KMS-11 (cell line): ENCODE measurements around the gene RSPO1.

Experiments used
- H2AFZ ChIP-seq: fragments of 200-600 bp; sonication (generic); 2 replicates; pipeline ENCODE4 v1.6.1; 2016; ENCODE audit warnings: antibody characterized with exemption, mixed run types, low read depth
- H3K27ac ChIP-seq: fragments of 200-600 bp; sonication (generic); 2 replicates; pipeline ENCODE4 v1.6.1; 2016; ENCODE audit warnings: mild to moderate bottlenecking, mixed run types
- H3K27me3 ChIP-seq: fragments of 200-600 bp; sonication (generic); 2 replicates; pipeline ENCODE4 v1.6.1; 2017; ENCODE audit warnings: mild to moderate bottlenecking, low read depth, mixed run types, moderate library complexity; ENCODE audit not compliant: insufficient read depth
- H3K36me3 ChIP-seq: fragments of 200-600 bp; sonication (generic); 2 replicates; pipeline ENCODE4 v1.6.1; 2017; ENCODE audit warnings: mild to moderate bottlenecking, mixed run types; ENCODE audit not compliant: insufficient read depth
- H3K4me1 ChIP-seq: fragments of 200-600 bp; sonication (generic); 2 replicates; pipeline ENCODE4 v1.6.1; 2016; ENCODE audit warnings: mild to moderate bottlenecking, low read depth, mixed run types; ENCODE audit not compliant: poor library complexity, severe bottlenecking
- H3K4me2 ChIP-seq: fragments of 200-600 bp; sonication (generic); 2 replicates; pipeline ENCODE4 v1.7.0; 2016; ENCODE audit warnings: mild to moderate bottlenecking, mixed run types
- H3K4me3 ChIP-seq: fragments of 200-600 bp; sonication (generic); IDR thresholded peaks from 2 replicates; pipeline ENCODE4 v1.6.1; 2017; ENCODE audit warnings: low read depth, low read length, mixed read lengths; ENCODE audit not compliant: insufficient read depth
- H3K79me2 ChIP-seq: fragments of 200-600 bp; sonication (generic); 2 replicates; pipeline ENCODE4 v1.6.1; 2016; ENCODE audit warnings: low read depth, mixed run types; ENCODE audit not compliant: insufficient read depth
- H3K9ac ChIP-seq: fragments of 200-600 bp; sonication (generic); 2 replicates; pipeline ENCODE4 v1.6.1; 2016; ENCODE audit warnings: mild to moderate bottlenecking, mixed run types
- H4K20me1 ChIP-seq: fragments of 200-600 bp; sonication (generic); 2 replicates; pipeline ENCODE4 v1.6.1; 2016; ENCODE audit warnings: mild to moderate bottlenecking, mixed run types; ENCODE audit not compliant: insufficient read depth
- CTCF ChIP-seq: fragments of 200-600 bp; sonication (generic); conservative IDR thresholded peaks from 2 replicates; pipeline ENCODE4 v1.6.1; 2017; ENCODE audit warnings: low read depth, mild to moderate bottlenecking, antibody characterized with exemption, low read length, moderate library complexity, mixed read lengths

RSPO1 gene

GRCh38 chr1:37614105-37614504 lies 20.6 kb downstream of the RSPO1 start:
- no peak overlapping the region for H3K4me3 ChIP-seq

GRCh38 chr1:37612186-37612585 lies 22.5 kb downstream of the RSPO1 start:
- H3K4me1 ChIP-seq, result no peaks in the 10 kb centered on the region
- H3K4me3 ChIP-seq, result no peak overlapping the region
- H3K27ac ChIP-seq, result no peak overlapping the region
- peaks cover 22% of the 10 kb centered on the region; the same call in 1 of the 2 replicates for H3K27me3 ChIP-seq
- no peak for TF ChIP-seq CTCF
- no peaks in the 10 kb centered on the region for H4K20me1 ChIP-seq
- H3K4me2 ChIP-seq, result no peak overlapping the region
- no peaks in the 10 kb centered on the region for H3K36me3 ChIP-seq
- H3K79me2 ChIP-seq, result no peaks in the 10 kb centered on the region
- H3K9ac ChIP-seq, result no peak overlapping the region
- no peak overlapping the region for H2AFZ ChIP-seq

More at GRCh38 chr1:37614105-37614504, 20.6 kb downstream of the RSPO1 start:
- no peak for TF ChIP-seq CTCF
- H3K9ac ChIP-seq, result no peak overlapping the region
- H4K20me1 ChIP-seq, result no peaks in the 10 kb centered on the region
- H3K27ac ChIP-seq, result no peak overlapping the region
- H2AFZ ChIP-seq, result no peak overlapping the region
- H3K4me1 ChIP-seq, result no peaks in the 10 kb centered on the region
- no peak overlapping the region for H3K4me2 ChIP-seq
- peaks cover 25% of the 10 kb centered on the region; the same call in 1 of the 2 replicates for H3K27me3 ChIP-seq
- H3K79me2 ChIP-seq, result no peaks in the 10 kb centered on the region
- H3K36me3 ChIP-seq, result no peaks in the 10 kb centered on the region

- peaks cover 11% of the 10 kb centered on the region; the same call in 1 of the 2 replicates for H3K27me3 ChIP-seq
Observed at GRCh38 chr1:37609994-37610393, 24.7 kb downstream of the RSPO1 start.

GRCh38 chr1:37609002-37609401 lies 25.7 kb downstream of the RSPO1 start:
- Histone ChIP-seq H2AFZ (no peak overlapping the region), H3K27me3 (peaks cover 11% of the 10 kb centered on the region; the same call in 1 of the 2 replicates), H3K9ac (no peak overlapping the region), H3K27ac (no peak overlapping the region), H3K36me3 (no peaks in the 10 kb centered on the region), H3K4me2 (no peak overlapping the region), H3K4me3 (no peak overlapping the region), H3K4me1 (no peaks in the 10 kb centered on the region), H4K20me1 (no peaks in the 10 kb centered on the region), H3K79me2 (no peaks in the 10 kb centered on the region)
- TF ChIP-seq CTCF, result no peak

More at GRCh38 chr1:37609994-37610393, 24.7 kb downstream of the RSPO1 start:
- Histone ChIP-seq H3K36me3 (no peaks in the 10 kb centered on the region), H3K79me2 (no peaks in the 10 kb centered on the region), H4K20me1 (no peaks in the 10 kb centered on the region), H3K4me3 (no peak overlapping the region), H3K4me1 (no peaks in the 10 kb centered on the region), H3K9ac (no peak overlapping the region), H2AFZ (no peak overlapping the region), H3K4me2 (no peak overlapping the region), H3K27ac (no peak overlapping the region)
- no peak for TF ChIP-seq CTCF
